HepG2 (cell line): ENCODE data around the gene MRPL43. TPM values are rescaled to one million over a fixed set of nuclear protein-coding genes. Genes with fewer than 3 reads are reported as not detected.

Experiments used
- AKAP8 ChIP-seq: sonication (generic); formaldehyde crosslinking; IDR thresholded peaks from 2 replicates; pipeline ENCODE4 v1.5.1; 2020; ENCODE audit warnings: mild to moderate bottlenecking, missing genetic modification reagents
- ISL2 ChIP-seq: sonication (generic); formaldehyde crosslinking; IDR thresholded peaks from 2 replicates; pipeline ENCODE4 v1.5.0; 2020; ENCODE audit warnings: missing genetic modification reagents
- JUNB ChIP-seq: sonication (generic); formaldehyde crosslinking; IDR thresholded peaks from 2 replicates; pipeline ENCODE4 v1.8.0; 2022; ENCODE audit warnings: missing genetic modification reagents, mild to moderate bottlenecking, borderline replicate concordance
- MAFK ChIP-seq, 2 experiments: IDR thresholded peaks in 1 of 2; conservative IDR thresholded peaks in 1 of 2; 2 replicates each; pipeline ENCODE4 v1.6.1; 2011; ENCODE audit warnings: improper control_type of control experiment in 2 of 2, low read length in 2 of 2
- NCOR1 ChIP-seq: fragments of 200-600 bp; sonication (generic); IDR thresholded peaks from 2 replicates; pipeline ENCODE4 v1.7.0; 2017; ENCODE audit warnings: antibody characterized with exemption, low read length, borderline replicate concordance
- NFRKB ChIP-seq: fragments of 450-650 bp; IDR thresholded peaks from 2 replicates; pipeline ENCODE4 v1.6.1; 2017
- NR3C1 ChIP-seq: sonication (generic); formaldehyde crosslinking; IDR thresholded peaks from 2 replicates; pipeline ENCODE4 v1.4.0; 2020; ENCODE audit warnings: missing genetic modification reagents
- RAD21 ChIP-seq: fragments of 450-650 bp; formaldehyde crosslinking; IDR thresholded peaks from 2 replicates; pipeline ENCODE4 v1.5.0; 2020; ENCODE audit warnings: mild to moderate bottlenecking
- SIX1 ChIP-seq: sonication (generic); formaldehyde crosslinking; IDR thresholded peaks from 2 replicates; pipeline ENCODE4 v1.4.0; 2020; ENCODE audit warnings: missing genetic modification reagents, borderline replicate concordance
- SRSF1 ChIP-seq: fragments of 200-400 bp; formaldehyde crosslinking; optimal IDR thresholded peaks from 2 replicates; pipeline ENCODE3; 2017; ENCODE audit warnings: mild to moderate bottlenecking, low read depth, low read length, moderate library complexity
- SSRP1 ChIP-seq: IDR thresholded peaks from 2 replicates; pipeline ENCODE4 v1.6.1; 2016; ENCODE audit warnings: control low read depth
- SYNCRIP ChIP-seq: fragments of 200-400 bp; formaldehyde crosslinking; IDR thresholded peaks from 2 replicates; pipeline ENCODE4 v1.6.1; 2018; ENCODE audit warnings: mild to moderate bottlenecking, low read depth, low read length; ENCODE audit not compliant: insufficient read depth
- TAF15 ChIP-seq: fragments of 200-400 bp; formaldehyde crosslinking; IDR thresholded peaks from one replicate; pipeline ENCODE4 v1.6.1; 2018; ENCODE audit warnings: mild to moderate bottlenecking, low read depth, low read length; ENCODE audit not compliant: poor library complexity, severe bottlenecking
- ZFP82 ChIP-seq: sonication (generic); formaldehyde crosslinking; IDR thresholded peaks from 2 replicates; pipeline ENCODE4 v1.5.1; 2020; ENCODE audit warnings: mild to moderate bottlenecking, missing genetic modification reagents, borderline replicate concordance
- ZNF335 ChIP-seq: sonication (generic); formaldehyde crosslinking; IDR thresholded peaks from 2 replicates; pipeline ENCODE4 v1.4.0; 2020; ENCODE audit warnings: missing genetic modification reagents
- ZNF510 ChIP-seq: sonication (generic); formaldehyde crosslinking; IDR thresholded peaks from 2 replicates; pipeline ENCODE4 v1.4.0; 2020; ENCODE audit warnings: low read depth, mild to moderate bottlenecking, missing genetic modification reagents
- ZNF709 ChIP-seq: sonication (generic); formaldehyde crosslinking; IDR thresholded peaks from 2 replicates; pipeline ENCODE4 v1.5.0; 2020; ENCODE audit warnings: mild to moderate bottlenecking, missing genetic modification reagents
- ZNF746 ChIP-seq: sonication (generic); formaldehyde crosslinking; IDR thresholded peaks from 2 replicates; pipeline ENCODE4 v1.8.0; 2022; ENCODE audit warnings: mild to moderate bottlenecking, missing genetic modification reagents
- ZSCAN20 ChIP-seq: sonication (generic); formaldehyde crosslinking; IDR thresholded peaks from 2 replicates; pipeline ENCODE4 v1.4.0; 2020; ENCODE audit warnings: missing genetic modification reagents, mild to moderate bottlenecking, borderline replicate concordance
- ZSCAN21 ChIP-seq: sonication (generic); formaldehyde crosslinking; IDR thresholded peaks from 2 replicates; pipeline ENCODE4 v1.8.0; 2022; ENCODE audit warnings: mild to moderate bottlenecking, missing genetic modification reagents, moderate library complexity, borderline replicate concordance
- polyA plus RNA-seq, 8 experiments: library from polyadenylated mRNA; depleted of rRNA in 3 of 8; stranded (reverse) in 7 of 8; unstranded in 1 of 8; fragments of >200 nt; fragmentation: Illumina TruSeq in 4 of 8; extraction: Trizol in 4 of 8; gene quantifications; 2 replicates each; pipeline versions ENCODE4 v1.2.1 to v1.2.3, GENCODE V29; 2011 to 2016; ENCODE audit warnings: low read depth in 4 of 8, missing spikeins in 1 of 8, mixed read lengths in 1 of 8; ENCODE audit not compliant: insufficient read depth in 1 of 8
- total RNA-seq, 5 experiments: library from RNA; depleted of rRNA; stranded (reverse); fragments of >200 nt; fragmentation: Illumina TruSeq; extraction: Trizol; gene quantifications; 2 replicates each; pipeline ENCODE4 v1.2.3, GENCODE V29; 2016; ENCODE audit warnings: low read depth in 1 of 5
- TF ChIP-seq, protein P1 (sequence below): IDR thresholded peaks from 2 replicates; pipeline ENCODE4 v1.4.0; 2020; ENCODE audit warnings: mild to moderate bottlenecking, missing genetic modification reagents
- TF ChIP-seq, protein P2 (sequence below): sonication (generic); formaldehyde crosslinking; IDR thresholded peaks from 2 replicates; pipeline ENCODE4 v1.8.1; 2023; ENCODE audit warnings: missing genetic modification reagents, inconsistent platforms, borderline replicate concordance
- TF ChIP-seq, protein P3 (sequence below): sonication (generic); formaldehyde crosslinking; IDR thresholded peaks from 2 replicates; pipeline ENCODE4 v1.5.1; 2020; ENCODE audit warnings: mild to moderate bottlenecking, missing genetic modification reagents

MRPL43 gene
- total and polyA plus RNA-seq, 2 of the 13 experiments (the other 11 are each of a cell fraction or from before 2014, with no cell fraction given), result 71.0 to 73.7 TPM

GRCh38 chr10:101012525-101013364, 25.4 kb upstream of the MRPL43 start (continued):
- TF ChIP-seq, protein P1, sequence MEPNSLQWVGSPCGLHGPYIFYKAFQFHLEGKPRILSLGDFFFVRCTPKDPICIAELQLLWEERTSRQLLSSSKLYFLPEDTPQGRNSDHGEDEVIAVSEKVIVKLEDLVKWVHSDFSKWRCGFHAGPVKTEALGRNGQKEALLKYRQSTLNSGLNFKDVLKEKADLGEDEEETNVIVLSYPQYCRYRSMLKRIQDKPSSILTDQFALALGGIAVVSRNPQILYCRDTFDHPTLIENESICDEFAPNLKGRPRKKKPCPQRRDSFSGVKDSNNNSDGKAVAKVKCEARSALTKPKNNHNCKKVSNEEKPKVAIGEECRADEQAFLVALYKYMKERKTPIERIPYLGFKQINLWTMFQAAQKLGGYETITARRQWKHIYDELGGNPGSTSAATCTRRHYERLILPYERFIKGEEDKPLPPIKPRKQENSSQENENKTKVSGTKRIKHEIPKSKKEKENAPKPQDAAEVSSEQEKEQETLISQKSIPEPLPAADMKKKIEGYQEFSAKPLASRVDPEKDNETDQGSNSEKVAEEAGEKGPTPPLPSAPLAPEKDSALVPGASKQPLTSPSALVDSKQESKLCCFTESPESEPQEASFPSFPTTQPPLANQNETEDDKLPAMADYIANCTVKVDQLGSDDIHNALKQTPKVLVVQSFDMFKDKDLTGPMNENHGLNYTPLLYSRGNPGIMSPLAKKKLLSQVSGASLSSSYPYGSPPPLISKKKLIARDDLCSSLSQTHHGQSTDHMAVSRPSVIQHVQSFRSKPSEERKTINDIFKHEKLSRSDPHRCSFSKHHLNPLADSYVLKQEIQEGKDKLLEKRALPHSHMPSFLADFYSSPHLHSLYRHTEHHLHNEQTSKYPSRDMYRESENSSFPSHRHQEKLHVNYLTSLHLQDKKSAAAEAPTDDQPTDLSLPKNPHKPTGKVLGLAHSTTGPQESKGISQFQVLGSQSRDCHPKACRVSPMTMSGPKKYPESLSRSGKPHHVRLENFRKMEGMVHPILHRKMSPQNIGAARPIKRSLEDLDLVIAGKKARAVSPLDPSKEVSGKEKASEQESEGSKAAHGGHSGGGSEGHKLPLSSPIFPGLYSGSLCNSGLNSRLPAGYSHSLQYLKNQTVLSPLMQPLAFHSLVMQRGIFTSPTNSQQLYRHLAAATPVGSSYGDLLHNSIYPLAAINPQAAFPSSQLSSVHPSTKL, result no peak
- TF ChIP-seq AKAP8 (no peak), TAF15 (no peak), NFRKB (no peak), SSRP1 (CRISPR knock-in tag) (no peak), JUNB (CRISPR knock-in tag) (no peak), ZFP82 (CRISPR knock-in tag) (no peak), ZNF709 (CRISPR knock-in tag) (peak; percentile 53; the same call in 1 of the 2 replicates), ZNF510 (no peak), SYNCRIP (no peak), MAFK (conservative IDR thresholded peaks at IDR 0.05 in 1 of 2, IDR thresholded peaks at IDR 0.05 in 1 of 2; ENCODE audit: low read length in 2 of 2) (no peak), NR3C1 (no peak), ZSCAN21 (CRISPR knock-in tag) (no peak), ZNF335 (0 out of 2 replicates have a peak, but pooled peaks have one; percentile 32), RAD21 (CRISPR knock-in tag) (peak; percentile 77), NCOR1 (no peak), SIX1 (CRISPR knock-in tag) (no peak), ZSCAN20 (no peak), SRSF1 (no peak), ISL2 (CRISPR knock-in tag) (no peak), ZNF746 (CRISPR knock-in tag) (no peak)
- TF ChIP-seq, protein P2, sequence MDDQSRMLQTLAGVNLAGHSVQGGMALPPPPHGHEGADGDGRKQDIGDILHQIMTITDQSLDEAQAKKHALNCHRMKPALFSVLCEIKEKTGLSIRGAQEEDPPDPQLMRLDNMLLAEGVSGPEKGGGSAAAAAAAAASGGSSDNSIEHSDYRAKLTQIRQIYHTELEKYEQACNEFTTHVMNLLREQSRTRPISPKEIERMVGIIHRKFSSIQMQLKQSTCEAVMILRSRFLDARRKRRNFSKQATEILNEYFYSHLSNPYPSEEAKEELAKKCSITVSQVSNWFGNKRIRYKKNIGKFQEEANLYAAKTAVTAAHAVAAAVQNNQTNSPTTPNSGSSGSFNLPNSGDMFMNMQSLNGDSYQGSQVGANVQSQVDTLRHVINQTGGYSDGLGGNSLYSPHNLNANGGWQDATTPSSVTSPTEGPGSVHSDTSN (CRISPR knock-in tag), result no peak
- TF ChIP-seq, protein P3, sequence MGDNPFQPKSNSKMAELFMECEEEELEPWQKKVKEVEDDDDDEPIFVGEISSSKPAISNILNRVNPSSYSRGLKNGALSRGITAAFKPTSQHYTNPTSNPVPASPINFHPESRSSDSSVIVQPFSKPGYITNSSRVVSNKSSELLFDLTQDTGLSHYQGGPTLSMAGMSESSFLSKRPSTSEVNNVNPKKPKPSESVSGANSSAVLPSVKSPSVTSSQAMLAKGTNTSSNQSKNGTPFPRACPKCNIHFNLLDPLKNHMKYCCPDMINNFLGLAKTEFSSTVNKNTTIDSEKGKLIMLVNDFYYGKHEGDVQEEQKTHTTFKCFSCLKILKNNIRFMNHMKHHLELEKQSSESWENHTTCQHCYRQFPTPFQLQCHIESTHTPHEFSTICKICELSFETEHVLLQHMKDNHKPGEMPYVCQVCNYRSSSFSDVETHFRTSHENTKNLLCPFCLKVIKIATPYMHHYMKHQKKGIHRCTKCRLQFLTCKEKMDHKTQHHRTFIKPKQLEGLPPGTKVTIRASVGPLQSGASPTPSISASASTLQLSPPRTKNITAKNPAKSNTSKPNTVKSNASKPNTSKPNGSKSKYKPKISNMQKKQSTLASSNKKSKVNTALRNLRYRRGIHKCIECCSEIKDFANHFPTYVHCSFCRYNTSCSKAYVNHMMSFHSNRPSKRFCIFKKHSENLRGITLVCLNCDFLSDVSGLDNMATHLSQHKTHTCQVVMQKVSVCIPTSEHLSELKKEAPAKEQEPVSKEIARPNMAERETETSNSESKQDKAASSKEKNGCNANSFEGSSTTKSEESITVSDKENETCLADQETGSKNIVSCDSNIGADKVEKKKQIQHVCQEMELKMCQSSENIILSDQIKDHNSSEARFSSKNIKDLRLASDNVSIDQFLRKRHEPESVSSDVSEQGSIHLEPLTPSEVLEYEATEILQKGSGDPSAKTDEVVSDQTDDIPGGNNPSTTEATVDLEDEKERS (CRISPR knock-in tag), result no peak
